Neural cell (in vitro differentiated cells): ENCODE measurements around the gene IL10RB.

ENCODE experiments used
- CTCF ChIP-seq: fragments of 450-650 bp; IDR thresholded peaks from 2 replicates; pipeline ENCODE4 v1.5.1; 2014; ENCODE audit warnings: antibody characterized with exemption, mild to moderate bottlenecking, moderate library complexity; ENCODE audit not compliant: poor library complexity, severe bottlenecking
- EP300 ChIP-seq: fragments of 450-650 bp; conservative IDR thresholded peaks from 2 replicates; pipeline ENCODE4 v1.6.1; 2014; ENCODE audit warnings: antibody characterized with exemption, mild to moderate bottlenecking, moderate library complexity; ENCODE audit not compliant: poor library complexity, severe bottlenecking
- EZH2 ChIP-seq: fragments of 200-600, 300-800 bp; shearing (Covaris generic), sonication (generic); IDR thresholded peaks from 2 replicates; pipeline ENCODE4 v1.6.1; 2014; ENCODE audit warnings: antibody characterized with exemption, low read length, borderline replicate concordance, mild to moderate bottlenecking; ENCODE audit not compliant: insufficient read depth, poor library complexity, severe bottlenecking
- MXI1 ChIP-seq: fragments of 450-650 bp; conservative IDR thresholded peaks from 2 replicates; pipeline ENCODE4 v1.6.1; 2014; ENCODE audit warnings: antibody characterized with exemption, mild to moderate bottlenecking; ENCODE audit not compliant: poor library complexity, severe bottlenecking
- POLR2AphosphoS5 ChIP-seq: IDR thresholded peaks from 2 replicates; pipeline ENCODE4 v1.6.1; 2012
- RAD21 ChIP-seq: fragments of 450-650 bp; conservative IDR thresholded peaks from 2 replicates; pipeline ENCODE4 v1.6.1; 2014; ENCODE audit warnings: antibody characterized with exemption, mild to moderate bottlenecking, moderate library complexity
- REST ChIP-seq: IDR thresholded peaks from 2 replicates; pipeline ENCODE4 v1.6.1; 2012; ENCODE audit warnings: borderline replicate concordance
- SMC3 ChIP-seq: fragments of 450-650 bp; conservative IDR thresholded peaks from 2 replicates; pipeline ENCODE4 v1.6.1; 2014; ENCODE audit warnings: antibody characterized with exemption, mild to moderate bottlenecking, moderate library complexity; ENCODE audit not compliant: poor library complexity
- TAF1 ChIP-seq: IDR thresholded peaks from 2 replicates; pipeline ENCODE4 v1.6.1; 2012; ENCODE audit warnings: low read depth

GRCh38 chr21:33259428-33259827, 6.7 kb upstream of the IL10RB start:
- TF ChIP-seq CTCF (no peak), POLR2AphosphoS5 (no peak), EZH2 (no peak), EP300 (no peak), TAF1 (no peak), REST (no peak), RAD21 (no peak), SMC3 (no peak), MXI1 (no peak)
